ENCODE data around the gene FAM20B. TPM values are rescaled to one million over a fixed set of nuclear protein-coding genes. Genes with fewer than 3 reads are reported as not detected.
"Not testable (repeated sequence)": the region's sequence is repeated elsewhere in the genome, so short reads cannot be mapped to it uniquely, and the experiment has no call there.

Gene FAM20B
- total and polyA plus RNA-seq, 2 experiments from 2014 or later = 5.3 to 22.5 TPM

DNA sequence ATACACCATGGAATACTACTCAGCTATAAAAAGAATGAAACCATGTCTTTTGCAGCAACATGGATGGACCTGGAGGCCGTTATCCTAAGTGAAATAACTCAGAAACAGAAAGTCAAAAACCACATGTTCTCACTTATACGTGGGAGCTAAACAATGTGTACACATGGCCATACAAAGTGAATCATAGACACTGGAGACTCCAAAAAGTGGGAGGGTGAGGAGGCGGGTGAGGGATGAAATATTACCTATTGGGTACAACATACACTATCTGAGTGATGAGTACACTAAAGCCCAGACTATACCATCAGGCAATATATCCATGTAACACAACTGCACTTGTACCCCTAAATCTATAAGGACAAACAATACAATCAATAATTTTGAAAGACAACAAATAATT, 39.5 kb upstream of the FAM20B start:
- Mint-ChIP-seq H3K36me3 (ENCODE audit: low read depth) (no peaks in the 10 kb centered on the region), H3K27me3 (ENCODE audit: insufficient read depth, low read depth, poor library complexity) (peaks cover 3% of the 10 kb centered on the region), H3K27ac (no peak overlapping the region), H3K4me3 (no peak overlapping the region), H3K4me1 (no peaks in the 10 kb centered on the region), H3K9me3 (no peaks in the 10 kb centered on the region; the same call in 2 of the 3 replicates)
- no peaks in the 10 kb centered on the region for H4K20me1 ChIP-seq (replicated peaks; ENCODE audit: insufficient read depth)
- no peak for TF ChIP-seq ZNF331 (CRISPR knock-in tag; IDR thresholded peaks at IDR 0.05; ENCODE audit: low read depth)
- TF ChIP-seq, protein P1, sequence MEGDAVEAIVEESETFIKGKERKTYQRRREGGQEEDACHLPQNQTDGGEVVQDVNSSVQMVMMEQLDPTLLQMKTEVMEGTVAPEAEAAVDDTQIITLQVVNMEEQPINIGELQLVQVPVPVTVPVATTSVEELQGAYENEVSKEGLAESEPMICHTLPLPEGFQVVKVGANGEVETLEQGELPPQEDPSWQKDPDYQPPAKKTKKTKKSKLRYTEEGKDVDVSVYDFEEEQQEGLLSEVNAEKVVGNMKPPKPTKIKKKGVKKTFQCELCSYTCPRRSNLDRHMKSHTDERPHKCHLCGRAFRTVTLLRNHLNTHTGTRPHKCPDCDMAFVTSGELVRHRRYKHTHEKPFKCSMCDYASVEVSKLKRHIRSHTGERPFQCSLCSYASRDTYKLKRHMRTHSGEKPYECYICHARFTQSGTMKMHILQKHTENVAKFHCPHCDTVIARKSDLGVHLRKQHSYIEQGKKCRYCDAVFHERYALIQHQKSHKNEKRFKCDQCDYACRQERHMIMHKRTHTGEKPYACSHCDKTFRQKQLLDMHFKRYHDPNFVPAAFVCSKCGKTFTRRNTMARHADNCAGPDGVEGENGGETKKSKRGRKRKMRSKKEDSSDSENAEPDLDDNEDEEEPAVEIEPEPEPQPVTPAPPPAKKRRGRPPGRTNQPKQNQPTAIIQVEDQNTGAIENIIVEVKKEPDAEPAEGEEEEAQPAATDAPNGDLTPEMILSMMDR (conservative IDR thresholded peaks at IDR 0.05; ENCODE audit: low read depth in 2 of 2) = no peak
- TF ChIP-seq ZNF114 (CRISPR knock-in tag; IDR thresholded peaks at IDR 0.05) = no peak
- no peak for TF ChIP-seq POLR2AphosphoS5 (IDR thresholded peaks at IDR 0.05; ENCODE audit: low read depth)
- no peak for TF ChIP-seq STAT1 (IDR thresholded peaks at IDR 0.05; ENCODE audit: unreplicated experiment)
- TF ChIP-seq, protein P2, sequence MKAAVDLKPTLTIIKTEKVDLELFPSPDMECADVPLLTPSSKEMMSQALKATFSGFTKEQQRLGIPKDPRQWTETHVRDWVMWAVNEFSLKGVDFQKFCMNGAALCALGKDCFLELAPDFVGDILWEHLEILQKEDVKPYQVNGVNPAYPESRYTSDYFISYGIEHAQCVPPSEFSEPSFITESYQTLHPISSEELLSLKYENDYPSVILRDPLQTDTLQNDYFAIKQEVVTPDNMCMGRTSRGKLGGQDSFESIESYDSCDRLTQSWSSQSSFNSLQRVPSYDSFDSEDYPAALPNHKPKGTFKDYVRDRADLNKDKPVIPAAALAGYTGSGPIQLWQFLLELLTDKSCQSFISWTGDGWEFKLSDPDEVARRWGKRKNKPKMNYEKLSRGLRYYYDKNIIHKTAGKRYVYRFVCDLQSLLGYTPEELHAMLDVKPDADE (IDR thresholded peaks at IDR 0.05) = no peak
- no peak for TF ChIP-seq EZH2 (IDR thresholded peaks at IDR 0.05; ENCODE audit: low read depth, unreplicated experiment)
- no peak for TF ChIP-seq NANOG (IDR thresholded peaks at IDR 0.05; ENCODE audit: borderline replicate concordance)
- no peak for TF ChIP-seq CREB1 (CRISPR knock-in tag; IDR thresholded peaks at IDR 0.05; ENCODE audit: low read depth)
- TF ChIP-seq JUNB (IDR thresholded peaks at IDR 0.05; ENCODE audit: unreplicated experiment) = no peak
- H3K4me2 ChIP-seq = no peak overlapping the region
- no peaks in the 10 kb centered on the region for H3K4me1 ChIP-seq (ENCODE audit: insufficient read depth)
- no peak overlapping the region for H3K27ac ChIP-seq (ENCODE audit: low read depth)
- DNase-seq (ENCODE audit: low spot score) (no peak), ATAC-seq (no peak)
- H3K27me3 ChIP-seq (ENCODE audit: insufficient read depth) = no peaks in the 10 kb centered on the region
- no peak overlapping the region for H3K4me3 ChIP-seq
- no peaks in the 10 kb centered on the region for H3K9me2 ChIP-seq (ENCODE audit: insufficient read depth)
- no peaks in the 10 kb centered on the region for H3K36me3 ChIP-seq (ENCODE audit: insufficient read depth)
- 0 out of 2 replicates have a peak overlapping the region, but pooled peaks have one; percentile 38 for H2AFZ ChIP-seq
- no peaks in the 10 kb centered on the region for H3K79me2 ChIP-seq (replicated peaks; ENCODE audit: insufficient read depth)
- no peaks in the 10 kb centered on the region for H3F3A ChIP-seq (replicated peaks; ENCODE audit: low read depth)

DNA sequence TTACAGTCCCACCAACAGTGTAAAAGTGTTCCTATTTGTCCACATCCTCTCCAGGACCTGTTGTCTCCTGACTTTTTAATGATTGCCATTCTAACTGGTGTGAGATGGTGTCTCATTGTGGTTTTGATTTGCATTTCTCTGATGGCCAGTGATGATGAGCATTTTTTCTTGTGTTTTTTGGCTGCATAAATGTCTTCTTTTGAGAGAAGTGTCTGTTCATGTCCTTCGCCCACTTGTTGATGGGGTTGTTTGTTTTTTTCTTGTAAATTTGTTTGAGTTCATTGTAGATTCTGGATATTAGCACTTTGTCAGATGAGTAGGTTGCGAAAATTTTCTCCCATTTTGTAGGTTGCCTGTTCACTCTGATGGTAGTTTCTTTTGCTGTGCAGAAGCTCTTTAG, 37.5 kb upstream of the FAM20B start:
- not testable (repeated sequence) for H3K27me3 ChIP-seq (ENCODE audit: insufficient read depth); H4K20me1 ChIP-seq (replicated peaks; ENCODE audit: insufficient read depth); H3K4me1 ChIP-seq (ENCODE audit: insufficient read depth); H3K9me3 Mint-ChIP-seq; H3F3A ChIP-seq (replicated peaks; ENCODE audit: low read depth); H3K4me3 Mint-ChIP-seq; H3K79me2 ChIP-seq (replicated peaks; ENCODE audit: insufficient read depth); H3K9me2 ChIP-seq (ENCODE audit: insufficient read depth); DNase-seq (ENCODE audit: low spot score); H3K27ac ChIP-seq (ENCODE audit: low read depth); H3K36me3 Mint-ChIP-seq (ENCODE audit: low read depth); H3K36me3 ChIP-seq (ENCODE audit: insufficient read depth); H3K27me3 Mint-ChIP-seq (ENCODE audit: insufficient read depth, low read depth, poor library complexity); ATAC-seq; H3K4me3 ChIP-seq; H2AFZ ChIP-seq; H3K4me1 Mint-ChIP-seq; H3K27ac Mint-ChIP-seq; H3K4me2 ChIP-seq

Data from GM23338 (cell line).